Dedifferentiated amniotic fluid mesenchymal stem cell (primary cell): ENCODE data around the gene SRBD1.

Experiments used
- DNase-seq: peaks from one replicate; pipeline ENCODE4 v3.0.0-alpha.2; 2016; ENCODE audit errors: extremely low spot score

Gene SRBD1

DNA sequence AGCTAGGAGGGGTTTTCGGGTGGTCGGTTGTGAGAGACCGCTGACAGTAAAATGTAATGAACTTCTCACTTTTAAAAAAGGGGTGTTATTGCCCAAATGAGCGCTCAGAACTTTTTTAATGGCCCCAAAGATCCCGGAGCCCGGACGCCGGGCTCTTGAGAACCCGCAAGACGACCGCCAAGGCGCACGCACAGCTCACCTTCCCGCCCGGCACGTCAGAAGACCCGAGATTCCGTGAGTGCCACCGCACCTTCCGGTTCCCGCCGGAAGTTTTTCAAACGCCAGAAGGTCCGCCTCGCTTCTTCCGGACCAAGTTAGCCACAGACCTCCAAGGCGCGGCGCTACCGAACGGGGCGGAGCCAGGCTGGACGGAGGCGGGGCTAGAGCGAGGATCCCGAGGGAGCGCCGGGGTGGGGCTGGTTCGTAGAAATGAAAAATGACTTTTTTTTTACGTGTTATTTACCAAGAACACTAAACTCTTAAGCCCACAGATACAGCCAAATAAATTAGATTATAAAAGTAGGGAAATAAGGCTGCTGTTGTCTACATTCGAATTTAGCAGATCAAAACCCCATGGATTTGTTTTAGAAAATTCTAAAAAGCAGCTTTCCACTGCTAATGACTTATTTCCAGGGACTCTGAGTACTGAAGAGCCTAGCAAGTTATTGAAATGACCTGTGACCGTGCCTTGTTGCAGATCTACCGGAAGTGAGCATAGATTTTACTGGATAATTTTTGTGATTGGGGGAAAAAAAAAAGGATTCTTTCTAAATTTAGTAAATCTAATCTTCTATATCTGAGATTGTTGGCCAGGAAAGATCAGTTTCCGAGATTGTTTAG, at the start of gene SRBD1:
SRBD1 (minus strand) TSS at position 248 of the 840 bp plus-strand sequence. CDS start 5,826 bp downstream, outside the sequence.
- peak; percentile 93 for DNase-seq

DNA sequence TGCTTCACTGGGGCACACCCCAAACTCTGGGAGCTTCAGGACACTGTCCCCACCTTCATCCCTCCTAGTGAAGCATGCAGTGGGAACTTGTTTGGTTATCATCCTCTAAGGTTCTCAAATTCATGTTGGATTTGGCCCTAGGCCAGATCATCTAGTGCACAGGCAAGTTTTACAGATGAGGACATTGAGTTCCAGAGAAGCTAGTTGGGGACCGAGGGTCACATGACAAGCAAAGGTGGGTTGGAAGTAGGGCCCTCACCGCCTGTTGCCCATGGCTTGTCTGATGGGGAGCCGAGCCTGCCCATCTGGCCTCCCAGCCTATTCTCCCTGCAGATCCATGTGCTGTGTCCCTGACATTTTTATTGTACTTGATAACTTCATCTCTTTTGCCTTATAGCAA, 43.2 kb upstream of the SRBD1 start:
- no peak for DNase-seq

DNA sequence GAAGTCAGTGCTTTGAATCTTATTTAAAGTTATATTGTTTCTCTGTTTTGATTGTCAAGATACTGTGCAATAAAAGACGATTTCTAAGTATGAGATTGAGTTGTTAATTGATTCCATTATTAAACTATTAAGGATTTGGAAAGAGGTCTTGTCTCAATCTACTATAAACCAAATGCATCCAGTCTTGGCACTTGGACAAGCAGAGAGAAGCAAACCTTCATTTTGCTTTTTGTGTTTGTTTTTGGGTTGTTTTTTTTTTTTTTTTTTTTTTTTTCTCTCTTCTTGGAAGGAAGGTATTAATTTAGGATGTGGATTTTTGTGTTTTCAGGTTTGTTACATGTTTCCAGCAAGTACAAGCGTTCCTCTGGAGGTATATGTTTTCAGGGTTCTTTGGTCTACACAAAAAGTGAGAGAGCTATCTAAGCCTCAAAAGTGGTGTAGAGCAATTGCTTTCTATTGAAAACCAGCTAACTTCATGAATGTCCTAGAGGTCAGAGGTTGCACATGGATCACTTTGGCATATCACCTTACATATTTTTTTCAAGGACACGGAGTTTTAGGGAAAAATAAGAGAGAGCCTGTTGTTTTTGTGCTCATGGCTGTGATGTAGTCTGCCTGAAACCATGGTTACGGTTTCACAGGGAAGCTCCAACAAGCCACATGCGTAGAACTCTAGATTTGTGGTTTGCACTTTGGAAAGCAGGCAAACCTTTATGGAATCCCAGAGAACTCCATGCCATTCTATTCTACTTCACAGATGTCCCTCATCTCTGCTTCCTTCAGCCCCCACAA, 42.3 kb upstream of the SRBD1 start:
- no peak for DNase-seq

DNA sequence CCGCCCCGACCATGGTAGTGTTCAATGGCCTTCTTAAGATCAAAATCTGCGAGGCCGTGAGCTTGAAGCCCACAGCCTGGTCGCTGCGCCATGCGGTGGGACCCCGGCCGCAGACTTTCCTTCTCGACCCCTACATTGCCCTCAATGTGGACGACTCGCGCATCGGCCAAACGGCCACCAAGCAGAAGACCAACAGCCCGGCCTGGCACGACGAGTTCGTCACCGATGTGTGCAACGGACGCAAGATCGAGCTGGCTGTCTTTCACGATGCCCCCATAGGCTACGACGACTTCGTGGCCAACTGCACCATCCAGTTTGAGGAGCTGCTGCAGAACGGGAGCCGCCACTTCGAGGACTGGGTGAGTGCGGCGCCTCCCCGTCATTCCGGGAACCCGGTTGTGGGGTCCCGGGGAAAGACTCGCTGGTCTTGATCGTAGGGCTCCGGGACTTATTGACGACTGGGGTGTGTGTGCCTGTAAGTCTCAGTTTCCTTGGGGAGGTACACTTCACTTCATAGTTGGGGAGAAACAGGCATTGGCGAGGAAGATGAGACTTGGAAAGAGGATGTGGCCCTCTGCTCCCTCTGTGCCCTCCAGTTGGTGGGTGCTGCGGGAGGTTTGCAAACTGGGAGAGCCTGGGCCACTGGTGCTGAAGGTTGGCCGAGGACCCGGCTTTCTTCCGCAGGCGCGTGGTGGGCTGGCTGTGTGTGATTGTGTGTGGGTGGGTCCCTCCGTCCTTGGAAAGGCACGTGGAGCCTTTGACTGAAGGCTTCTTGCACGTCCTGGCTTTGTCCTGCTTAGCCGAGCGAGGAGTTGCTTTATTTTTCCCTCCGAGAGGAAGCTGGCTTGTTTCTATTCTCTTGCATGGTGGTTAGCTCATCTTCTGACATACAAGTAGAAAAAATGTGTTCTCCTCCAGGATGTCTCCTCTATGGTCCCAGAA, 41.3 kb upstream of the SRBD1 start:
- peak; percentile 47 for DNase-seq

DNA sequence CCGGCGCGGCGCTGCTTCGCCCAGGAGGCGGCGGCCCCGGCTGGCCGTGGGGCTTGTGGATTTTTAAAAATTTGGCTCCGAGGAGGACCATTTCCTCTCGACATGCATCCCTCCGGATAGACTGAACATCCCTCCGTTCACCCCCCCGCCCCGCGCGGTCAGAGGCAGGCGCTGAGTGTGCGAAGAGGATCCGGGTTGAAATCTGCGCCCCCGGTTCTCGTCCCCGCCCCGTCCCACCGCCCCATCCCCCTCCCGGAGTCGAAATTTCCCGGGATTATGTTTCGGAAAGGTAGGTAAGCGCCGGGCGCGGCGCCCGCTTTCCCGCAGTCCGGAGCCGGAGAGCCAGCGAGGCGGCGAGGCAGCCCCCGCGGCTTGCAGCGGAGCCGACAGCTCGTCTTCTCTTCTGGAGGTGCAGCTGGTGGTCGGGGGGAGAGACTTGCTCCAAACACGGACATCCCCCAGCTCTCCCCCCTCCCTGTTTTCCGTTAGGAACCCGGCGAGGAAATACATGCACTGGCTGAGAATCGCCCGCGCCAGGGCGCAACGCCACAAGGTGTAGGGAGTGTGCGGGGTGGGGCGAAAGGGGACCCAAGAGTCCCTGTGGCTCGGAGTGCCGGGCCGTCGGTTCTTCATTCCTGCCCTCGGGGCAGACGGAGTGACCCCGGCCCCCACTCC, 40.5 kb upstream of the SRBD1 start, which contains the start of gene PRKCE:
PRKCE (plus strand) TSS at position 261 of the 675 bp plus-strand sequence.
- peak; percentile 38 for DNase-seq

GRCh38 chr2:45650851-45651414, 39.9 kb upstream of the SRBD1 start:
- DNase-seq = peak; percentile 96

- DNase-seq = peak; percentile 30
These were observed 39.1 kb upstream of the SRBD1 start for GRCh38 chr2:45649858-45650811.

DNA sequence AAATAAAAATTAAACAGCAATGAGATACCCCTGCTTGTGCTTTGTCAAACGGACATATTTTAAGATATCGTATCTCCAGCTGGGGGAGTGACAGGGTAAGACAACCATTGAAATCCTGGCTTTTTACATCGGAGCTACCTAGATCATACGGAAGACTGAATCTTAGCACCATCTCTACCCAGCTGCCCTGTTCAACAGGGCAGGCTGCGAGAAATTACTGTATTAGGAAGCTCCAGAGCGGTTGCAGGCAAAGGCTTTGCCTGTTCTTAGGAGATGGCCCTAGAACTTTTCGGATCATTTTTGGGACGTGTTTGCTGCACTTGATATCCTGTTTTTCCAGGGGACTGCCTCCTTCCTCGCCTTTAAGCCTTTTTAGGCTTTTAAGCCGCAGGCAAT, 38.4 kb upstream of the SRBD1 start:
- DNase-seq = no peak

DNA sequence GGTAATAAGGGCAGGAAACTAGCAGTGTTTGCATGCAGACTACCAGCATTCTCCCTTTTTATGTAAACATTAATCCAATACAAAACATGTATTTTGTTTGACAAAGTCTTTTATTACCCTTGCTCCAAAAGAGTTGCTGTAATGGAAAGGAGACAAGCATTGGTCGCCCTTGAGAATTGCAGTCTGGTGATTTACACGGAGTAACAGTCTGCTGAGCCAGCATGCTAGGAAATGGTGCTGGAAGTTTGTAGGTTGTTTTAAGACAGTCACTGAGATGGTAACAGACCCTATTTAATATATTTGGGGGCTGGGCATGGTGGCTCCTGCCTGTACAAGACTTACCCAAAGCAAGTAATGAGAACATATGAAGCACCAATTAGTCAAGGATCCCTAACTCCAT, 37.6 kb upstream of the SRBD1 start:
- DNase-seq = no peak

DNA sequence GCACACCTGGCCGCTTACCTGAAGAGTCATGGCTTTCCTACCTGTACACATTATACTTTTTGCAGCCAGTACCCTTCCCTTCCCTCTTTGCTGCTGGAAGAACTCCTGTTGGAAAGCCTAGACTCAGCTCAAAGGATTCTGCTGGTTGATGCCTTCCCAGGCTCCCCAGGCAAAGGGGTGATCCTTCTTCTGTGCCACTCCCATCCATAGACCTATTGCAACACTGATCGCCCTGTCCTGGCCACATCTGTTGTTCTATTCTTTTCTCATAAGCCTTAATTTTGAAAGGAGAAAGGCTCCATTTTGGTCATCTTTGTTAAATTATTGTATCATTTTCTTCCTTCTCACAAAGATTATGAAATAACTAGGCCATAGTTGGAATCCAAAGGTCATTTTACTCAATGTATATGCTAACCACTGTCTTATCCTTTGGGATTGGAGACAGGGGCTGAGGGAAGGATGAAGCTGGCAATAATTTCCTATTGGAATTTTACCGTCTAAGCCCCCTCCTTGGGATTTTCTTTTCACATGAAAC, 37.0 kb upstream of the SRBD1 start:
- DNase-seq = no peak

DNA sequence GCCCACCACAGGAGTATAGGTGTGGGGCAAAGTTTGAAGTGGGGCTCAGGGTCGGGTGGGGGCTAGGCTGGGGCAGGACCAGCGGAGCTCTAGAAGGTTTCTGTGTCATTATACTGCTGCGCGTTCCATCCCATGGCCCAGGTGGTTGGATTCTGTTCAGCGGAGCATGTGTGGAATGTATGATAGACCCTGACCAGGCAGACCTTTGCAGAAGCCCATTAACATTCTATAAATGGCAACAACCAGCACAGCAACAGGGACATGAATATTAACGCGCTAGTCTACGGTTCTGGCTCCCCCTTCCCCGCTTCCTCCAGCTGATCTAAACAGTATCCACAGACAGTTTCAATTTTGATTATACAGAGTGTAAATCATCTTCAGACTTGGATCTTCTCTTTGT, 36.3 kb upstream of the SRBD1 start:
- no peak for DNase-seq

DNA sequence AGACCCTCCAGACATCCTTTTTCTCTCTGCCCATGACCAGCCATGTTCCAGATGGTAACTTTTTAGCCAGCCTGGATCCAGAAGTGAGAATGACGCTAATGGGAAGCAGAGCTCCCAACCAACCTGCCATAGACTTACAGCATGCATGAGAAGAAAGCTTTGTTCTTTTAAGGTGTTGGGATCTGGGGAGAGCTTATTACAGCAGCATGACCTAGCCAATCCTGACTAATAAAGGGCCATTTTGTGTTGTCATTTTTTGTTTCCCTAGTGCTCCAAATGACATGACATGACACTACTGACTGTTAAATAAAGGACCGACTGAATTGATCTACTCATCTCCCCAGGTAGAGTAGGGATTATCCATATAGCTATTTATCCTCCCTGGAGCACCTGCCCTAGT, 35.2 kb upstream of the SRBD1 start:
- no peak for DNase-seq

- DNase-seq = no peak
These were observed 32.8 kb upstream of the SRBD1 start for GRCh38 chr2:45643543-45644542.

GRCh38 chr2:45643095-45643494, 32.0 kb upstream of the SRBD1 start:
- DNase-seq = no peak

- DNase-seq = no peak
These were observed 29.5 kb upstream of the SRBD1 start for GRCh38 chr2:45640576-45640975.

DNA sequence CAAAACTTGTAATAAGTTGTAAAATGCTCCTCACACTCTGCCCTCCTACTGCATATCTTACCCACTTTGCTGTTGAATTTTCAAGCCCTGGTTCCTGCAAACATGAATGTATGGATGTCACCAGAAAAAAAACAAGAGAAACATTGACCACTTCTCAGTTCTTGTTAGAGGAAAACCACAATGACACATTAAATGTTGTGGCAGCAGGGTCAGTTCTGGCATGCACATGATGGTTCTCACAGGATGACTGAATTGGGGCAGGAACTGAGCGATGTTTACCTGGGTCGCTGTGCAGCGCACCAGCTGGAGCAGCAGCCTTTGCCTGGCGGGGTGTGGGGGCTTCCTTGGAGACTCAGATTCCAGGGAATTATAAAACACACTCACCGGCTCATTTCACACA, 26.4 kb upstream of the SRBD1 start:
- no peak for DNase-seq

- no peak for DNase-seq
These were observed 24.9 kb upstream of the SRBD1 start for GRCh38 chr2:45636008-45636407.

DNA sequence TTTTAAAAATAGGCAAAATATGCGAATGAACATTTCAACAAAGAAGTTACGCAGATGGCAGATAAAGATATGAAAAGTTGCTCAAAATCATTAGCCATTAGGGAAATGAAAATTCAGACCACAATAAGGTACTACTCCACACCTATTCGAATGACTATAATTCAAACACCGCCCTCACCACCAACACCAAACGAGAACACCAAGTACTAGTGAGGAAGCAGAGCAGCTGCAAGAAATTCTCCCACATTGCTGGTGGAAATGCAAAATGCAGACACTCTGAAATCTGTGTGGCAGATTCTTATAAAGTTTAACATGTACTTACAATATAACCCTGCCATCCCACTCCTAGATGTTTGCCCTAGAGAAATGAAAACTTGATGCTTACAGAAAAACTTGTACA, 23.2 kb upstream of the SRBD1 start:
- no peak for DNase-seq
